NB4 (cell line): Measurements from ENCODE around the gene OR52A5.

Source experiments
- DNase-seq: peaks from one replicate; pipeline ENCODE4 v3.0.0; 2010; ENCODE audit warnings: low read depth
- H3K4me3 ChIP-seq: one replicate; pipeline ENCODE4 v1.5.1; 2011; ENCODE audit warnings: mild to moderate bottlenecking, low read depth, low read length, moderate library complexity
- CTCF ChIP-seq: IDR thresholded peaks from one replicate; pipeline ENCODE4 v1.5.1; 2012; ENCODE audit warnings: low read depth, low read length
- MAX ChIP-seq: IDR thresholded peaks from 2 replicates; pipeline ENCODE4 v1.6.1; 2011; ENCODE audit warnings: low read depth, low read length
- MYC ChIP-seq: IDR thresholded peaks from 2 replicates; pipeline ENCODE4 v1.6.1; 2011; ENCODE audit warnings: low read depth, low read length
- POLR2A ChIP-seq: IDR thresholded peaks from 2 replicates; pipeline ENCODE4 v1.6.1; 2011; ENCODE audit warnings: mild to moderate bottlenecking; ENCODE audit not compliant: insufficient read length; ENCODE audit errors: extremely low read depth

OR52A5 gene

GRCh38 chr11:5096011-5096410 lies 42.1 kb downstream of the OR52A5 start:
- TF ChIP-seq POLR2A (no peak), MYC (no peak), CTCF (no peak), MAX (no peak)
- no peak for DNase-seq
- H3K4me3 ChIP-seq: no peak overlapping the region

- no peak for DNase-seq
- H3K4me3 ChIP-seq: no peak overlapping the region
- TF ChIP-seq POLR2A (no peak), MYC (no peak), CTCF (no peak), MAX (no peak)
These were observed 45.2 kb downstream of the OR52A5 start for GRCh38 chr11:5092821-5093585.

- DNase-seq: no peak
- H3K4me3 ChIP-seq: no peak overlapping the region
- TF ChIP-seq POLR2A (no peak), MYC (no peak), MAX (no peak)
These were observed 47.5 kb downstream of the OR52A5 start for GRCh38 chr11:5090668-5091067.

- TF ChIP-seq CTCF: no peak
- TF ChIP-seq MYC: no peak
- DNase-seq: no peak
- no peak overlapping the region for H3K4me3 ChIP-seq
These were observed 49.6 kb downstream of the OR52A5 start for GRCh38 chr11:5088556-5088955.

GRCh38 chr11:5083602-5084001 lies 54.6 kb downstream of the OR52A5 start:
- TF ChIP-seq POLR2A (no peak), CTCF (no peak), MAX (no peak), MYC (no peak)
- DNase-seq: no peak
- no peak overlapping the region for H3K4me3 ChIP-seq

GRCh38 chr11:5081405-5081804 lies 56.8 kb downstream of the OR52A5 start:
- H3K4me3 ChIP-seq: no peak overlapping the region
- TF ChIP-seq CTCF (no peak), MAX (no peak), POLR2A (no peak), MYC (no peak)
- no peak for DNase-seq
